ENCODE measurements around the gene CCBE1. TPM values are rescaled to one million over a fixed set of nuclear protein-coding genes. Genes with fewer than 3 reads are reported as not detected.
"Not testable (repeated sequence)": the region's sequence is repeated elsewhere in the genome, so short reads cannot be mapped to it uniquely, and the experiment has no call there.

The CCBE1 gene
- total RNA-seq, 1 donor from 2014 or later, result 6.4 TPM

- Histone ChIP-seq H3K27me3 (no peaks in the 10 kb centered on the region), H3K4me2 (no peak overlapping the region), H3K27ac (no peak overlapping the region), H3K79me2 (ENCODE audit: low read depth) (no peaks in the 10 kb centered on the region), H3K36me3 (no peaks in the 10 kb centered on the region), H3K9me3 (ENCODE audit: low read depth) (no peaks in the 10 kb centered on the region), H4K20me1 (ENCODE audit: low read depth) (peaks cover 6% of the 10 kb centered on the region), H3K4me1 (peaks cover 3% of the 10 kb centered on the region), H3K4me3 (no peak overlapping the region), H3K9ac (no peak overlapping the region), H3F3A (ENCODE audit: low read depth) (no peaks in the 10 kb centered on the region), H2AFZ (replicated peaks) (no peak overlapping the region)
- Mint-ChIP-seq H3K4me3 (no peak overlapping the region), H3K9me3 (no peaks in the 10 kb centered on the region), H3K27ac (no peak overlapping the region), H3K4me1 (peaks cover 2% of the 10 kb centered on the region), H3K27me3 (ENCODE audit: insufficient read depth, low read depth) (peaks cover 6% of the 10 kb centered on the region), H3K36me3 (no peaks in the 10 kb centered on the region)
- peak; percentile 58 for DNase-seq (ENCODE audit: low spot score)
- no peak for TF ChIP-seq EZH2 (IDR thresholded peaks at IDR 0.05)
Measured at GRCh38 chr18:59517446-59518165, 179.6 kb downstream of the CCBE1 start.

- peak; percentile 18 for DNase-seq (ENCODE audit: low spot score)
Measured at GRCh38 chr18:59516356-59517155, 180.7 kb downstream of the CCBE1 start.

GRCh38 chr18:59515956-59516355 is 181.3 kb downstream of the CCBE1 start:
- DNase-seq (ENCODE audit: low spot score); H3K4me1 Mint-ChIP-seq; H3K36me3 ChIP-seq; H3K79me2 ChIP-seq (ENCODE audit: low read depth); H3K4me3 Mint-ChIP-seq; H3K27me3 ChIP-seq; H3K9me3 Mint-ChIP-seq; H2AFZ ChIP-seq (replicated peaks); H3F3A ChIP-seq (ENCODE audit: low read depth); H3K36me3 Mint-ChIP-seq; H3K4me1 ChIP-seq; H3K27me3 Mint-ChIP-seq (ENCODE audit: insufficient read depth, low read depth); H3K27ac Mint-ChIP-seq; H3K27ac ChIP-seq; H3K4me3 ChIP-seq; H4K20me1 ChIP-seq (ENCODE audit: low read depth); H3K9me3 ChIP-seq (ENCODE audit: low read depth); H3K9ac ChIP-seq; H3K4me2 ChIP-seq: not testable (repeated sequence)

More at GRCh38 chr18:59516356-59517155, 180.7 kb downstream of the CCBE1 start:
- H4K20me1 ChIP-seq (ENCODE audit: low read depth), result peaks cover 6% of the 10 kb centered on the region
- H3F3A ChIP-seq (ENCODE audit: low read depth), result no peaks in the 10 kb centered on the region
- H3K9ac ChIP-seq, result no peak overlapping the region
- no peaks in the 10 kb centered on the region for H3K36me3 ChIP-seq
- H3K9me3 Mint-ChIP-seq, result no peaks in the 10 kb centered on the region
- H3K27ac Mint-ChIP-seq, result no peak overlapping the region
- no peak overlapping the region for H2AFZ ChIP-seq (replicated peaks)
- no peak overlapping the region for H3K4me3 Mint-ChIP-seq
- H3K79me2 ChIP-seq (ENCODE audit: low read depth), result no peaks in the 10 kb centered on the region
- H3K4me1 ChIP-seq, result peaks cover 3% of the 10 kb centered on the region
- H3K27me3 ChIP-seq, result no peaks in the 10 kb centered on the region
- H3K9me3 ChIP-seq (ENCODE audit: low read depth), result no peaks in the 10 kb centered on the region
- no peak overlapping the region for H3K4me3 ChIP-seq
- no peak for TF ChIP-seq EZH2 (IDR thresholded peaks at IDR 0.05)
- no peak for TF ChIP-seq EZH2phosphoT487 (IDR thresholded peaks at IDR 0.05)
- TF ChIP-seq CTCF (IDR thresholded peaks at IDR 0.05), result no peak
- H3K36me3 Mint-ChIP-seq, result no peaks in the 10 kb centered on the region
- peaks cover 6% of the 10 kb centered on the region for H3K27me3 Mint-ChIP-seq (ENCODE audit: insufficient read depth, low read depth)
- no peak overlapping the region for H3K4me2 ChIP-seq
- peaks cover 2% of the 10 kb centered on the region for H3K4me1 Mint-ChIP-seq
- no peak overlapping the region for H3K27ac ChIP-seq

GRCh38 chr18:59515147-59515546 is 182.1 kb downstream of the CCBE1 start:
- Histone ChIP-seq H3K79me2 (ENCODE audit: low read depth) (no peaks in the 10 kb centered on the region), H2AFZ (replicated peaks) (no peak overlapping the region), H3K9me3 (ENCODE audit: low read depth) (no peaks in the 10 kb centered on the region), H4K20me1 (ENCODE audit: low read depth) (peaks cover 6% of the 10 kb centered on the region), H3K4me2 (no peak overlapping the region), H3K27me3 (no peaks in the 10 kb centered on the region), H3K36me3 (no peaks in the 10 kb centered on the region), H3K9ac (no peak overlapping the region), H3K4me1 (peaks cover 3% of the 10 kb centered on the region), H3K4me3 (no peak overlapping the region), H3K27ac (no peak overlapping the region), H3F3A (ENCODE audit: low read depth) (no peaks in the 10 kb centered on the region)
- Mint-ChIP-seq H3K27ac (no peak overlapping the region), H3K4me1 (peaks cover 2% of the 10 kb centered on the region), H3K9me3 (no peaks in the 10 kb centered on the region), H3K36me3 (no peaks in the 10 kb centered on the region), H3K4me3 (no peak overlapping the region), H3K27me3 (ENCODE audit: insufficient read depth, low read depth) (peaks cover 6% of the 10 kb centered on the region)
- DNase-seq (ENCODE audit: low spot score), result no peak
- TF ChIP-seq CTCF (IDR thresholded peaks at IDR 0.05) (no peak), EZH2 (IDR thresholded peaks at IDR 0.05) (no peak), EZH2phosphoT487 (IDR thresholded peaks at IDR 0.05) (no peak)

All from neural progenitor cell (in vitro differentiated cells).